H1 (cell line): ENCODE data around the gene ZSWIM7.

Source experiments
- CBX8 ChIP-seq: fragments of 300-800, 300-1000 bp; sonication (generic); IDR thresholded peaks from 2 replicates; pipeline ENCODE4 v1.7.1; 2016; ENCODE audit warnings: low read depth, low read length, borderline replicate concordance
- CHD1 ChIP-seq: IDR thresholded peaks from 2 replicates; pipeline ENCODE4 v1.6.1; 2012; ENCODE audit warnings: low read depth, low read length, improper control_type of control experiment
- EZH2 ChIP-seq: fragments of 200-600 bp; sonication (generic); IDR thresholded peaks from 2 replicates; pipeline ENCODE4 v1.7.1; 2012; ENCODE audit warnings: low read depth, mild to moderate bottlenecking, moderate library complexity, low read length, inconsistent platforms; ENCODE audit not compliant: severe bottlenecking
- JUND ChIP-seq: IDR thresholded peaks from 2 replicates; pipeline ENCODE4 v1.6.1; 2011; ENCODE audit warnings: mild to moderate bottlenecking, improper control_type of control experiment, low read length
- KDM1A ChIP-seq: fragments of 200-600, 300-600 bp; sonication (generic); IDR thresholded peaks from 2 replicates; pipeline ENCODE4 v1.7.1; 2016; ENCODE audit warnings: mild to moderate bottlenecking, low read length, borderline replicate concordance
- KDM4A ChIP-seq: IDR thresholded peaks from one replicate; pipeline ENCODE4 v1.7.1; 2012; ENCODE audit warnings: low read depth, mild to moderate bottlenecking, moderate library complexity, low read length, inconsistent platforms; ENCODE audit not compliant: severe bottlenecking
- NRF1 ChIP-seq: IDR thresholded peaks from 2 replicates; pipeline ENCODE4 v1.6.1; 2011; ENCODE audit warnings: mild to moderate bottlenecking, low read depth, low read length, improper control_type of control experiment
- POLR2A ChIP-seq, 2 experiments: IDR thresholded peaks; 1 replicate in 1 of 2; 2 replicates in 1 of 2; pipeline ENCODE4 v1.6.1; 2011; ENCODE audit warnings: low read depth in 2 of 2, low read length in 2 of 2, mild to moderate bottlenecking in 2 of 2; ENCODE audit errors: control extremely low read depth in 1 of 2
- RXRA ChIP-seq: IDR thresholded peaks from 2 replicates; pipeline ENCODE4 v1.6.1; 2011; ENCODE audit warnings: low read depth, mild to moderate bottlenecking, low read length, moderate library complexity; ENCODE audit not compliant: insufficient read depth
- TF ChIP-seq, protein P1 (sequence below), 3 experiments: IDR thresholded peaks; 1 replicate in 2 of 3; 2 replicates in 1 of 3; pipeline versions ENCODE4 v1.5.1 to v1.6.1; 2011; ENCODE audit warnings: low read length in 3 of 3, mild to moderate bottlenecking in 3 of 3, inconsistent platforms in 2 of 3, low read depth in 1 of 3, moderate library complexity in 1 of 3; ENCODE audit not compliant: insufficient read depth in 1 of 3; ENCODE audit errors: control extremely low read depth in 1 of 3
- TF ChIP-seq, protein P2 (sequence below): IDR thresholded peaks from 2 replicates; pipeline ENCODE4 v1.6.1; 2012; ENCODE audit warnings: inconsistent platforms

DNA sequence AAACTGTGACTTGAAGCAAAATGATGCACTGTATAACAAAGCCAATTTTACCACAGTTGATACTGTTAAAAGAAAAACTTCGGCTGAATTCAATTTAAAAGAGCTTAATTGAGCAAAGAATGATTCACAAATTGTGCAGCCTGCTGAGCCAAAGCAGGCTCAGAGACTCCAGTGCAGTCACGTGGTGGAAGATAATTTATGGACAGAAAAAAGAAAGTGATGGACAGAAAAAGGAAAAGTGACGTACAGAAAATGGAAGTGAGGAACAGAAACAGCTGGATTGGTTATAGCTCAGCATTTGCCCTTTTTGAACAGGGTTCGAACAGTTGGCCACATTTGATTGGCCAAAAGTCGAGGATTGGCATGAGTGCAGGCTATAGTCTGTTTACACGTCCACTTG, 25.7 kb downstream of the ZSWIM7 start:
- TF ChIP-seq CHD1 (no peak), EZH2 (no peak), CBX8 (no peak), RXRA (no peak), POLR2A (IDR thresholded peaks at IDR 0.05; ENCODE audit: control extremely low read depth in 1 of 2, low read depth in 2 of 2, low read length in 2 of 2) (no peak), KDM4A (no peak), NRF1 (no peak), KDM1A (no peak), JUND (no peak)
- TF ChIP-seq, protein P1, sequence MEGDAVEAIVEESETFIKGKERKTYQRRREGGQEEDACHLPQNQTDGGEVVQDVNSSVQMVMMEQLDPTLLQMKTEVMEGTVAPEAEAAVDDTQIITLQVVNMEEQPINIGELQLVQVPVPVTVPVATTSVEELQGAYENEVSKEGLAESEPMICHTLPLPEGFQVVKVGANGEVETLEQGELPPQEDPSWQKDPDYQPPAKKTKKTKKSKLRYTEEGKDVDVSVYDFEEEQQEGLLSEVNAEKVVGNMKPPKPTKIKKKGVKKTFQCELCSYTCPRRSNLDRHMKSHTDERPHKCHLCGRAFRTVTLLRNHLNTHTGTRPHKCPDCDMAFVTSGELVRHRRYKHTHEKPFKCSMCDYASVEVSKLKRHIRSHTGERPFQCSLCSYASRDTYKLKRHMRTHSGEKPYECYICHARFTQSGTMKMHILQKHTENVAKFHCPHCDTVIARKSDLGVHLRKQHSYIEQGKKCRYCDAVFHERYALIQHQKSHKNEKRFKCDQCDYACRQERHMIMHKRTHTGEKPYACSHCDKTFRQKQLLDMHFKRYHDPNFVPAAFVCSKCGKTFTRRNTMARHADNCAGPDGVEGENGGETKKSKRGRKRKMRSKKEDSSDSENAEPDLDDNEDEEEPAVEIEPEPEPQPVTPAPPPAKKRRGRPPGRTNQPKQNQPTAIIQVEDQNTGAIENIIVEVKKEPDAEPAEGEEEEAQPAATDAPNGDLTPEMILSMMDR (IDR thresholded peaks at IDR 0.05; ENCODE audit: control extremely low read depth in 1 of 3, insufficient read depth in 1 of 3, low read depth in 1 of 3, low read length in 3 of 3): no peak
- TF ChIP-seq, protein P2, sequence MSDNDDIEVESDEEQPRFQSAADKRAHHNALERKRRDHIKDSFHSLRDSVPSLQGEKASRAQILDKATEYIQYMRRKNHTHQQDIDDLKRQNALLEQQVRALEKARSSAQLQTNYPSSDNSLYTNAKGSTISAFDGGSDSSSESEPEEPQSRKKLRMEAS: no peak
